HK-2 (cell line): Measurements from ENCODE around the gene C2orf72.
"Not testable (repeated sequence)": the region's sequence is repeated elsewhere in the genome, so short reads cannot be mapped to it uniquely, and the experiment has no call there.

Experiments
- DNase-seq: peaks from one replicate; pipeline ENCODE4 v3.0.0-alpha.2; 2018; ENCODE audit not compliant: unreplicated experiment

C2orf72 gene

DNA sequence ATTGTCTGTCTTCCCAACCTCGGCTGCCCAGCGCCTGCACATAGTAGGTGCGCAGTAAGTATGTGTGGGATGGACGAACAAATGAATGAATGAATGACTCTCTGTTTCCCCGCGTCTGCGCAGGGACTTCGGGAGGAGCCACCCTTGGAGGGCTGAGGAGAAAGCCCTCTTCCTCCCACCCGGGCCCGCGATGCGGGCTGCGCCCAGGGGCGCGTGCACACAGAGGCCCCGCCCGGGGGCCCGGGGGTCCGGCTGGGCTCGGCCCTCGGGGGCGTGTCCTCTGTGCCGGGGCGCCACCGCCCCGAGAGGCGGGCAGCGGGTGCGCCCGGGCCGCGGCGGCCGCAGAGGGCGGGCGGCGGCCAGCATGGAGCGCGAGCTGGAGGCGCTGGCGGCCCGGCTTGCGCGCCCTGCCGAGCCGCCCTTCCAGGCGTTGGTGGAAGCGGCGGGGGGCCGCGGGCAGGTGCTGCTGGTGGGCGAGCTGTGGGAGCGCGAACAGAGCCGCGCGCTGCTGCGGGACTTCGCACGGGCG lies at the start of gene C2orf72:
C2orf72 (plus strand) TSS at position 322 of the 529 bp plus-strand sequence; CDS start at position 365, 43 bp downstream.
- DNase-seq, result peak; percentile 34

DNA sequence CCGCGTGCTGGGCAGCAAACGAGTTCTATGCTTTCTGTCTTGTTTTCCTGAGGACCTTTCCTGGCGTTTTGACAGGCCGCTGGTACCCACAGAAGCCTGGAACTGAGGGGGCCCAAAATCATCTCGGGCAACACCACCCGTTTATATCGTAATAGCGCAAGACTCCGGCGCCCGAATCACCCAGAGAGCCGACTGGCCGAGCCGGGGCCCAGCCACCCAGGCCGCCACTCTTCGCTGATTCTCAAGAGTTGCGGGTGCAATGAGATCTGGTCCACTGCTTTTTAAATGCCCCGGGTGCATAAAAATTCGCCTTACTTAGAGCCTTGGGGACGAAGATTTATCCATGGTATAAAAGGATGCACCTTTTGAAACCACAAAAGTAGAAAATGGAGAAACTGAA lies 47.6 kb upstream of the C2orf72 start:
- DNase-seq, result no peak

DNA sequence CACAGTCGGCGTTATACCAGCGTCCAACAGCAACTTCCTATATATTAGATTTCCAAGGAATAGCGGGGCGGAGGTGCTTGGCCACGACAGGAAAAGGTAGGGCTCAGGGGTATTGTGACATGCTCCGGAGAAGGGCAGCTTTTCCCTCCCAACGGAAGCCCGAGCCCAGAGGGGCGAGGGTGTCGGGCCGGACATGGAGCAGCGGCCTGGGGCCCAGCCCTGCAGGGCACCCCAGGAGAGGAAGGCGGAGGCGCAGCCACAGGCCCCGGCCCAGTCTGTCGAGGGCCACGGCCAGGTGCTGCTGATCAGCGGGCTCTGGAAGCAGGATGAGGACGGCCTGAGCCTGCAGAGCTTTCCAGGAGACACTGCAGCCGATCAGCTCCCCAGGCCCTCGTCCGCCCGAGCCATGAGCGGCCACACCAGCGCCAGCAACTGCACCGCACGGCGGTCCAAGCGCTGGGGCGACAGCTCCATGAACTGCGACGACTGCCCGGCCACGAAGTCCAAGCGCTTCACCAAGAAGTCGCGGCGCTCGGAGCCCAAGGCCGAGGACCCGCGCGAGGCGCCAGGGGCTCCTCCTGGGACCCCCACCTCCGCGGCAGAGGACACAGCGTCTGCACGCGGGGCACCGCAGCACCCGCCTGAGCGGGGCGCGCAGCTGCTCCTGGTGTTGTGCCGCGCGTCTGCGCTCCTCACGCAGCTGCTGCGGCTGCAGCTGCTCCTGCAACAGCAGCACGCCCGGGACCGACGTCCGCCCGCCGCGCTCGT lies 47.0 kb upstream of the C2orf72 start:
- no peak for DNase-seq

DNA sequence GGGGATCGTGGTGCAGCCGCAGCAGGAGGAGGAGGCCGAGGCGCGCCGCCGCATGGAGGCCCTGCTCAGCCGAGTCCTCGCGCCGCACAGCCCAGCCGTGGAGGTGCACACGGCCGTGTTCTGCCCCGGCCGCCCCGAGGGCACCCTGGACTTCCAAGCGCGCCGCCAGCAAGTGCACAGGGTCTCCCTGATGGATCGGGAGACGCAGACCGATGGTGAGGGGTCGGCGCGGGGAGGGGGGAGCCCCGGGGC lies 46.5 kb upstream of the C2orf72 start:
- no peak for DNase-seq

DNA sequence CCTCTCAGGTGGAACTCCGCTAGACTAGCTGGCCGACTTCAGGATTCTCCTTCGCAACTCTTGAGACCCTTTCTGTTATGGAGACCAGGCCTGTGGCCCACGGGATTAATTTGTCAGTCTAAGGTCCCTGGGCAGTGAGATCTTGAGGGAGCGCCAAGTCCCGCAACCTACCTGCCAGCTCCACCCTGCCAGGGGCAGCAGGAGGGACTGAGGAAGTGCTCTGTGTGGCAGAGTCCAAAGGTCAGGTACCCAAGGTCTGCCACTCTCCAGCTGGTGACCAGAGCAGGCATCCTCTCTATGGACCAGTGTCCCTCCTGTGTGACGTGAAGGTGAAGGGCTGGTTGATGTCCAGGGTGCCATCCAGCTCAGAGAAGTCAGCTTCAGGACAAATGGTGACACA lies 45.7 kb upstream of the C2orf72 start:
- DNase-seq, result no peak

DNA sequence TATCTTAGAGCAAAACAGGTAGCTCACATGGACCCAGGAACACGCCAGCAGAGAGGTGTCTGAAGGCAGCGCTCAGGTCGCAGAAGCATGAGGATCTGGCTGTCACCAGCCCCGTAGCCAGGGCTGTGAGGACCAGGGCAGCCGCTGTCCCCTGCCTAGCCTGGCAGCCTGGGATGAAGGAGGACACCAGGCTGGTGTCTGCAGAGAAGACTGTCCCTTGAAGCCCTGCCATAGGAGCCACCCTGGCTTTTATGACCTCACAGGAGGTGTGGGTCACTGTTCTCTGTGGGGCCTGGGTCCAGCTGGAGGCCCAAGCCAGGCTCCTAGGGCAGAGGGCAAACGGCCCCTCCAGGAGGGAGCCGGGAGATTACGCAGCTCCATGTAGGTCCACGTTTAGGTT lies 41.5 kb upstream of the C2orf72 start, which contains the start of gene SPATA3:
SPATA3 (plus strand) TSS at position 301 of the 400 bp plus-strand sequence. CDS start 113 bp downstream, outside the sequence.
- no peak for DNase-seq

DNA sequence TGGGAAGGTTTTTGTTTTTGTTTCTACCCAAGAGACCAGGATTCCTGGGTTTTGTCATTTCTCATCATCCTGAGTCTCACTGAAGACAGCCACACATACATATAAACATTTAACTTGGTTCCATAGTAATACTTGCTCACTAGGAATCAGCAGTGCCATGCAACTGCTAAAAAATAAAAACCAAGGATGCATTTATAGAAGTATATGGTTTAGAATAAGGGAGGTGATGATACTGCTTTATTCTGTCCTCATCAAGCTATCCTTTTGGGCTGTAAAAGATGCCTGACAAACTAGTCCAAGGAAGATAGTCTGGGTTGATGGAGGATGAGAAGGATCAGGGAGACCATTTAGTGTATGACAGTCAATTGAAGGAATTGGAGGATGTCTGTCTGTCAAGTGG lies 40.7 kb upstream of the C2orf72 start:
- DNase-seq, result no peak

DNA sequence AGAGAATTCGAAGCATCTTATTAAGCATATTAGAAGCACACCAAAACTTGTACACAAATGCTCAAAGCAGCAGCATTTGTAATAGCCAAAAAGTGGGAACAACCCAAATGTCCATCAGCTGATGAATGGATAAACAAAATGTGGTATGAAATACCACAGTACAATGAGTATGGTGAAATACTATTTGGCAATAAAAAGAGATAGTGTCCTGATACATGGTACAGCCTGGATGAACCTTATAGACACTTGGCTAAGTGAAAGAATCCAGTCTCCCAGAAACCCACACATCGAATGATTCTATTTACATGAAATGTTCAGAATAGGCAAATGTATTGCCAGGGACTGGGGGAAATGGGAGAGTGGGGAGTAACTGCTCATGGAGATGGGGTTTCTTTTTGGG lies 38.4 kb upstream of the C2orf72 start:
- DNase-seq, result no peak

DNA sequence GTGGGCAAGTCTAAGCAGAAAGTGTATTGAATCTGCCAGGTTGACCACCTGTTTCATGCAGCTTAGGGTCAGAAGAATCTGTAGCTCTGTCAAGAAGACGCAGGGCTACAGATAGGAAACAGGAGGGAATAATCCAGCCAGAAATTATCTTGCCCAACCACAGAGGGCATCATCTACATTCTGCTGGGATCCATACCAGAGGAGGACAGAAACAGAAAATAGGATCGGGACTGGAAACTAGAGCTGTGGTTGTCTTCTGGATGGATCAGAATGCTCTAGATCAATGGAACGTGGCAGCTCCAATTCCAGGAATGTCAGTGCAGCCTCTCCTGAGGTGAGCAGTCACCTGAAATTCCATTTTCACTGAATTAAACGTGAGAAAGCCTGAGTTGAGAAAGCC lies 37.8 kb upstream of the C2orf72 start:
- no peak for DNase-seq

DNA sequence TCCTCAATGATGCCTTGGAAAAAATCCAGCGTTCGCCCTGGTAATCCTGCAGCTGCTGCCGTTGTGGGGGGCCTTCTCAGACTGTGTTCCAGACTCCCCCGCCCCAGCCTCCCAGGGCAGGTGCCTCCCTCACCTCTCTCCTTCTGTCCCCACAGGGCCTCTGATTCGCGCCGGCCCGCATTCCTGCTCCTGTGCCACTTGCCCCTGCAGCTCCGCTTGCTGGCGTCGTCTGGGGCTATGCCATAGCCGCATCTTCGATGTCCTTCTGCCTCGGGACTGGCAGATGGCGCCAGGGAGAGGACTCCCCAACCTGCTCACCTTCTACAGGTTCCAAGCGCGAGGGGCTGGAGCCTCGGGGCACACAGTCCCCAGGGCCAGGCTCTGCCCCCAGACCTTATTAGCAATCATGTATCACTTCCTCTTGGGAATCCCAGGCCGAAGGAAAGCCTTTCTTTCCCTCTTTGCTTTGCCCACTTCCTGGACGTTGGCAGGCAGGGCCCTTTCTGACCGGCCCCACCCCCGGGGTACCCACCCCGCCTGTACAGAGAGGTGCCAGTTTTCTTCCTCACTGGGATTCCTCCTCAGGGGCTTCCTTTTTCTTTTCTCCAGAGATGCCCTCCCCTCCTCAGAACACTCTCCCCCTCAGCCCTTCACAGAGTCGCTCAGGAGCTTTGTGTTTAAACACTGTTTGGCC lies 37.0 kb upstream of the C2orf72 start:
- DNase-seq, result peak; percentile 14

DNA sequence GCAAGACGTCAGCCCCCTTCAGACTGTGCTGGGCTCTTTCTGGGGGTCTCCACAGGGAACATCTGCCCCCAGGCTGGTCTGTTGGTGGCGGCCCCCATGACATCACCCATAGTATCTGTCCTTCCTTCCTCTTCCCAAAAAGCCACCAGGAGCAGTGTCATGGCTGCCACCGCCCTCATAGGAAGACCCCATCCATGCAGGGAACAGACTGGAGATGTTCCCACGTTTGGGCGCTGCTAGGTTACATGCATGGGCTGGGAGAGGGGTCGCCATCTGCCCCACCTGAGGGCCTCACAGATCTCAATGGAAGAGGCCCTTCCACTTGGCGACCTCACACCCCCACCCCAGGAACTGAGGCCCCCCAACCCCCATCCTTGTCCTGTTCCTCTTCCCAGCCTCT lies 36.3 kb upstream of the C2orf72 start:
- DNase-seq, result no peak

DNA sequence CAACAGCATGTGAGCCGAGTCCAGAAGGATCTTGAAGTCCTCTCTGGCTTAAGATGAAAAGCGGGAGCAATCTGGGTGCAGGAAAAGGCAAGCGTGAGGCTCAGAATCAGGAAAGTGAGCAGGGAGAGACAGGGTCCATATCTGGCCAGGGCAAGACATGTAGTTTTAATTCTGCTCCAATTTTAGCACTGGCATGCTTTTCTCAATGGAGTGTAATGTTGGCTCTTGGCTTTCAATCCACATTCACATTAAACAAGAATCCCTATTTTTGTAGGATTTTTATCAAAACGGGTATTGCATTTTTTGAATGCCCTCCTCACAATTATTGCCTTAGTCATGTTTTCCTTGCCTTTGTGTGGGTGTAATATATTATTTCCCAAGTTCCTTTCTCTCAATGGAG lies 35.4 kb upstream of the C2orf72 start:
- no peak for DNase-seq

DNA sequence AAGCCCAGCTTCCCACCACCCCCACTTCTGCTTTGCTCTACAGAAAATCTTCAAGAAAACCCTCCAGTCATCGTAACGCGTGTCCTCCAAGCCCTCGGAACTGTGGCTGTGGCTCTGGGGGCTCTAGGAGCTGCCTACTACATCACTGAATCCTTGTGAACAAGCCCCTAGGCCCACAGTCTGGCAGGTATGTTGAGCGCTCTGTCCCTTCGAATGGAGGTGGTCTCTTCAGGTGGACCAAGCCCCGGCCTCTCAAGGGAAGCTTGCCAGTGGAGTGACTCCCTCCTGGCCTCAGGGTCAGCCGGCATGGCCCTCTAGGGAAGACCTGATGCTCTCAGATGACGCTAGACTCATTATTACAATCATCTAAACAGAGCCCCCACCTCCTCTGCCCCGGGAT lies 34.7 kb upstream of the C2orf72 start:
- no peak for DNase-seq

DNA sequence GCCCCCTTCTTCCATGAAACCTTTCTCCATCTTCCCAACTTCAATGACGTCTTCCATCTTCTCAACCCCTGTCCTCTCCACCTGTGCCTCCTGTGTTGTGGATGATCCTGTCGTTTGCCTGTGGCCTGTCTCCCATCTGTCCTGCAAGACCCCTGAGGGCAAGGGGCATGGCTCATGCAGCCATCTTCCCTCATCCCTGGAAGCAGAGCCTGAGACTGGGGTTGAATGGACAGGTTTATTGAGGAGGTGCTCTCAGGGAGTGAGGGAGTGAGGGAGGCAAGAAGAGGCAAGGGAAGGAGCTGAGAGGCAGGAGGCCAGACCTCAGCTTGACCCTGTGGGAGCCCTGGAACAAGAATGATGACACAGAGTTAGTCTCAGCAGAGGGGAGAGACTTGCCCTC lies 34.1 kb upstream of the C2orf72 start:
- DNase-seq, result no peak

DNA sequence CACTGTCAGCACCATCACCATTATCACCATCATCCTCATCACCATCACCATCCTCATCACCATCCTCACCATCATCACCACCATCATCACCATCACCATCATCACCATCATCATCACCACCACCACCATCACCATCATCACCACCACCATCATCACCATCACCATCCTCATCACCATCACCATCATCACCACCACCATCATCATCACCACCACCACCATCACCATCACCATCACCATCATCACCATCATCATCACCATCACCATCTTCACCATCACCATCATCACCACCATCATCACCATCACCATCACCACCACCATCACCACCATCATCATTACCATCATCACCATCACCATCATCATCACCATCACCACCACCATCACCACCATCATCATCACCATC lies 32.4 kb upstream of the C2orf72 start:
- DNase-seq, result not testable (repeated sequence)

DNA sequence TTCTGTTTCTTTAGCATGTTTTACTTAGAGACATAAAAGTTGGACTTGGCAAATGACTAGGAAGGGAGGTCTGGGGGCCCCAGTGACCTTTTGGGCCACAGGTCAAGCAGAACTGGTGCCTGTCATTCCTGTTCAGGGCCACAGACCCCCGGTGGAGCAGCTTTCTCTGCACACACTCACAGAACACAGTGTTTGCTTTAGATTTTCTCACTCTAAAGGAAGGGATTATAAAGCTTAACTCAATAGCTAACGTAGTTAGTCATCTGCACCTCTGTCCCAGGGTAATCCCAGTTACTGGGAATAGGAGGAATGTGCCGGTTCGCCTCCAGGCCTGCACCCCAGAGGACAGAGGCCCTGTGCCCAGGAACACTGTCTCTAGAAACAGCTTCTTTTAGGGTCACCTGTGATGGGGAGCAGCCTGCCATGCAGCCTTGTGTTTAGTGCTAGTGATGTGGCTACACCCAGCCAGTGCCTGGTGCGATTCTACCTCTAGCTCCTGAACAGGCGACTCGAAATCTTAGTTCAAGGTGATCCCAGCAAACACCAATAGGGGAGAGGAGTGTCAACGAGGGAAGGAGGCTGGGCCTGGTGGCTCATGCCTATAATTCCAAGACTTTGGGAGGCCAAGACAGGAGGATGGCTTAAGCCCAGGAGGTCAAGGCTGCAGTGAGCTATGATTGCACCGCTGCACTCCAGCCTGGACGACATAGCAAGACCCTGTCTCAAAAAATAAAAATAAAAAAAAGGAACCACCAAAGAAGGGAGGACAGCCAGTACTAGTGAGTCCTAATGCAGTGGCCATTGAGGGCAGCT lies 29.8 kb upstream of the C2orf72 start:
- no peak for DNase-seq

DNA sequence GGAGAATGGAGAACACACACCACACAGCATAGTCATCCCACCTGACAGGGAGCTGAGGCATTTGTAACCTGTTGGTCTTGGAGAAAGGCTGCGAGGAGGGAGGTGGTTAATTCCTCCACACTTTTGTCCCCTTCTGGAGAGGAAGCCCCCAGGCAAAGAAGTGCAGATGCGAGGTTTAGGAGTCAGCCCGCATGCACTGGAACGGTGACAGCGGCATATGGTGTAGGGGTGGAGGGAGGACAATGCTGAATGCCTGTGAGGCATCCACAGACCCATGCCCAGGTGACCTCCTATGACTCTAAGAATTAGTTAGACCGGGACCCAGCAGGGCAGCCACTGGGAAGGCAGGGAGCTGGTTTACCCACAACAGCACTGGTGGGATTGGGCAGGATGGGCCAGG lies 29.2 kb upstream of the C2orf72 start:
- no peak for DNase-seq

DNA sequence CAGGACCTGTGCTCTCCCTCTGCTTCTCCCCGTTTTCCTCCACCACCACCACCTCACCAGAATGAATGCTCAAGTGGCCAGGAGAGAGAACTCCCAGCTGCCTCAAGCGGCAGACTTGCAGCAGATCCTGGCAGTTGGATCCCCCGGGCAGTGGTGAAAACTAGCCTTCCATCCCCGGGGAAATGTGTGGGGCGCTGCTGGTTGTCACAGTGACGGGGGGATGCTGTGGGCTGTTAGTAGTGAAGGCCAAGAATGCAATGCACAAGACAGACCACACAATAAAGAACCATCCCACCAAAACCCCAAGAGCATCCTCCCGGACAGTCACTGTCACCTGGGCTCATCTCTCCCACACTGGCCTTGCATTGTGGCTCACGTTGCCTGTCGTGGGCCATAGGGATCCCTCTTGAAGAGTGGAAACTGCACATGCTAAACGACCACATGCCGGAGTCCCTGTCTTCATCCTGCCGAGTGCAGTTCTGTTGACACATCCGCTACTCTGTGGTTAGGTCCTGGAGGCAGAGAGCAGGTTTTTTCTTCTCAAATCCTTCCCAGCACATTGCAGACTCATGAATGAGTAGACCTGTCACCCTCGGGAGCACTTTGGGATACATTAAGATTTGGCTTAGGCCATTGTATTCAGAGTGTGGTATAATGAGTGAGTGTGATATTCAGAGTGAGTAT lies 27.9 kb upstream of the C2orf72 start:
- no peak for DNase-seq

DNA sequence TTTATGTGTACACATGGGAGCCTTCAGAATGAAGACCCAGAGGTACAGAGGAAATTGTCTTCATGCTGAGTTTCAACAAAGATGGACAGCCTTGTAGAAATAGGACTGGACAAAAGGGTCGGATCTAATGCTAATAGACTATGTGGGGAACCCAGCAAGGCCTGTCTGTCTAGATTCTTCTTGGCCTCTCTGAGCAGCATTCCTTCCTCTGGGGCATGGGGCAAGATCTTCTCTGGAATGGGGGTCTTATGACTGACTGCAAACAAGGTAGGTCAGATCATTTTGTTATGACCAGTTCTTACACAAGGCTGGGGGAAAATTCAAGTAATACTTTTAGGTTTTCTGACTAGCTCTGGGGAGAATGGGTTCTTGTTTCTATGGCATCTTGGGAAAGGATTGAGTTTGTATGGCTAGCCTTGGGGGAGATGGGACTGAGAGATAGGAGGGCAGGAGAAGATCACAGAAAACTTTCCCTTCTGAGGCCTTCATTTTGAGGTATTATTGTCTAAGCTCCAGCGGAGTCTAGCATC lies 27.1 kb upstream of the C2orf72 start:
- DNase-seq, result no peak

DNA sequence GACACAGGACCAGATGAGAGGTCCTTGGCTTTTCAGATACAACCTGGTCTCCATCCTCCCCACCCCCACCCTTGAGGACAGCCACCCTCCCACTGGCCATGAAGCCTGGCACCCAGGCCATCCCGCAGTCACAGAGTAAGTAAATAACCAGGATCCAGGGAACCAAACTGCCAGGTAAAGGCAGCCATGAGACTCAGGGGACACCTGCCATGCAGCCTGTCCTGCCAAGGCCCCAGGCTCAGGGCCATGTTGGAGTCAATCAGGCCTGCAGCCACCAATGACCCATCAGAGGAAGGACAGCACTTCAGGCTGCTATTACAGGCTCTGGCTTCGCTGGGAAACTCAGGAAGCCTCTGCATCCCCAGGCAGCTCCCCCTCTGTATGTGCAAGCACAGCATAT lies 25.8 kb upstream of the C2orf72 start:
- DNase-seq, result no peak

DNA sequence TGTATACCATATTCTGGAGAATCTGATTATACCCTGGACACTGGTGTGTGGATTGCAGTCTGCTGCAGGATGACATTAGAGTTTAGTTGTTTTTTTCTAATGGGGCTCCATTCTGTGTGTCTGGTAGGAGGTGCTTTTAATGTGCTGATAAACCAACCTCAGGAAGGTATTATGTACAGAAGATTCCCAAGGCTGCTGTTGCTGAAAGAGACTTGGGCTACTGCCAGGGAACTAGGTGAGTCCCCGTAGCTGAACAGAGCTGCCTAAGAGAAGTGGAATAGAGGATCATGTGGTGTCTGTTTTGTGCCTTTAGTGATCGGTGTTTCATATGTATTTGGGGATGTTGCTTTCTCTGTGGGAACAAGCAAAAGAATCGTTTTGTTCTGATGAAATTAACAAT lies 24.9 kb upstream of the C2orf72 start:
- DNase-seq, result no peak

DNA sequence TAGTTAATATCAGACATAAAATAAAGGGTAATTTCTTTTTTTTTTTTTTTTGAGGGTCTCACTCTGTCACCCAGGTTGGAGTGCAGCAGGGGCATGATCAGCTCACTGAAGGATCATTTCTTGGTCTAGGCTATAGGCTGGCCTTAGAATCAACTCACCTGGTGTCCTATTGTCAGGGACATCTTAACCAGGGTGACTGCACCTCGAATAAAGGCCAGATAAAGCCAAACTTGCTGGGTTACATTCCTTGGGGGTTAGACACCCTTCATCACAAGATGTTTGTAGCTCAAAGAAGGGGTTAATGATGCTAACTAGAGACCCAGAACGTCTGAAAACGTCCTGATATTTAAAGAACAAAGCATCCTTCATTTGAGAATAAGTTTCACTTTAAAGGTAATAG lies 23.5 kb upstream of the C2orf72 start:
- DNase-seq, result no peak
